ENCODE measurements around the gene FGFRL1. TPM values are rescaled to one million over a fixed set of nuclear protein-coding genes. Genes with fewer than 3 reads are reported as not detected.
A peak's percentile ranks its signal among the peaks of the same experiment; 100 is the strongest.
"Not testable (repeated sequence)": the region's sequence is repeated elsewhere in the genome, so short reads cannot be mapped to it uniquely, and the experiment has no call there.

FGFRL1 gene
- total and polyA plus RNA-seq, 4 donors, result 11.2 to 43.7 (median 33.4) TPM

GRCh38 chr4:973431-974397 is 37.7 kb upstream of the FGFRL1 start, which contains the start of gene DGKQ:
Gene DGKQ (minus strand): TSS chr4:973569. CDS start chr4:973482, 87 bp downstream.
- WGBS (ENCODE audit: insufficient coverage), result 16% methylated on average over 123 of the region's 123 CpGs
- peaks cover under 1% of the 10 kb centered on the region for H3K27me3 ChIP-seq (ENCODE audit: control insufficient read depth, insufficient read depth, low read length)
- peak in 5 of 6 donors; percentile 65 to 95 (median 83) for DNase-seq (ENCODE audit: low read depth in 4 of 6, low spot score in 6 of 6)
- H3K27ac ChIP-seq (ENCODE audit: low read depth, low read length), result no peak within 1 kb of the TSS
- peak within 1 kb of the TSS; percentile 50 for H3K4me3 ChIP-seq (ENCODE audit: low read depth, low read length)
- no peaks in the 10 kb centered on the region for H3K9me3 ChIP-seq (ENCODE audit: control insufficient read depth, insufficient read depth, low read length)
- peaks cover 22% of the 10 kb centered on the region for H3K36me3 ChIP-seq (ENCODE audit: control insufficient read depth, insufficient read depth, low read length)
- peaks cover 25% of the 10 kb centered on the region for H3K4me1 ChIP-seq (ENCODE audit: control insufficient read depth, insufficient read depth, low read length)

- 96% methylated on average over 9 of the region's 9 CpGs for whole genome bisulfite sequencing (ENCODE audit: insufficient coverage)
- no peaks in the 10 kb centered on the region for H3K27me3 ChIP-seq (ENCODE audit: control insufficient read depth, insufficient read depth, low read length)
- H3K4me3 ChIP-seq (ENCODE audit: low read depth, low read length), result no peak overlapping the region
- H3K36me3 ChIP-seq (ENCODE audit: control insufficient read depth, insufficient read depth, low read length), result peaks cover 24% of the 10 kb centered on the region
- H3K9me3 ChIP-seq (ENCODE audit: control insufficient read depth, insufficient read depth, low read length), result no peaks in the 10 kb centered on the region
- DNase-seq (ENCODE audit: low read depth in 4 of 6, low spot score in 6 of 6), result no peak
- H3K4me1 ChIP-seq (ENCODE audit: control insufficient read depth, insufficient read depth, low read length), result peaks cover 24% of the 10 kb centered on the region
- no peak overlapping the region for H3K27ac ChIP-seq (ENCODE audit: low read depth, low read length)
Observed at GRCh38 chr4:974668-975067, 36.8 kb upstream of the FGFRL1 start.

- WGBS (ENCODE audit: insufficient coverage), result no CpG with 5 or more reads among the region's 25 CpGs
- DNase-seq (ENCODE audit: low read depth in 4 of 6, low spot score in 6 of 6); H3K27me3 ChIP-seq (ENCODE audit: control insufficient read depth, insufficient read depth, low read length); H3K4me3 ChIP-seq (ENCODE audit: low read depth, low read length); H3K27ac ChIP-seq (ENCODE audit: low read depth, low read length); H3K9me3 ChIP-seq (ENCODE audit: control insufficient read depth, insufficient read depth, low read length): not testable (repeated sequence)
- Histone ChIP-seq H3K36me3 (ENCODE audit: control insufficient read depth, insufficient read depth, low read length) (peaks cover 19% of the 10 kb centered on the region), H3K4me1 (ENCODE audit: control insufficient read depth, insufficient read depth, low read length) (peaks cover 19% of the 10 kb centered on the region)
Observed at GRCh38 chr4:976016-976415, 35.4 kb upstream of the FGFRL1 start.

DNA sequence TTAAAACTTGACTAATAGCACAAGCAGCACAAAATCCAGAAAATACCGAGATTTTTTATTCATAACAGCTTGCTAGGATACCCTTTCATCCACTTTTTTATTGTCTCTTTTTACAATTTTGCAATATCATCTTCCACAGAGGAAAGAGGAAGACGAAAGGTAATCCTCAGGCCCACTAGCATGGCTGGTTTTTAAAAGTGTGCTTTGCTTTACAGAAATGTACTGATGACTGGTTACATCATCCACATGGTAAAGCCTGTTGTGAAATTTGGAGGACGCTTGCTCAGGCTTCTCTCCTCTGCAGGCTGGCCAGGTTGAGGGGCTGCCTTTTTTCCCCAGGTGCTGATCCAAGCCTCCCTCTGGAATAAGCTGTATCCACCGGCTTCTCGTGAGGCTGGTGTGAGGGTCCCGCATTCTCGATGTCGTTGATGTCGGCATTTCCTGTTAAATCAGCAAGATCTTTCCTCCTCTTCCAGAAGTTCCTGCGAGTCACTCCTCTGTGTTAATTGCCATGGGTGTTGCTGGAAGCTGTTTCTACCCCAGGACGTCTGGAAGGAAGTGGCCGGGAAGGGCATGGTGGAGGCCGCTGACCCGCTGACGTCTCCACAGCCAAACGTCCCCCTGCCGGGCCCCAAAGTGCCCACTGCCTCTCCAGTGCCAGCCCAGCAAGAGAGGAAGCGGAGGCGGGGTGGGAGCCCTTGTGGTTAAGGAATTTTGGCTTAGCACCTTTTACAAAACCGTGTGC is 32.3 kb upstream of the FGFRL1 start:
- DNase-seq (ENCODE audit: low read depth in 4 of 6, low spot score in 6 of 6), result no peak
- no peaks in the 10 kb centered on the region for H3K9me3 ChIP-seq (ENCODE audit: control insufficient read depth, insufficient read depth, low read length)
- 62% methylated on average over 17 of the region's 20 CpGs for WGBS (ENCODE audit: insufficient coverage)
- no peak overlapping the region for H3K4me3 ChIP-seq (ENCODE audit: low read depth, low read length)
- H3K36me3 ChIP-seq (ENCODE audit: control insufficient read depth, insufficient read depth, low read length), result peaks cover 28% of the 10 kb centered on the region
- no peaks in the 10 kb centered on the region for H3K27me3 ChIP-seq (ENCODE audit: control insufficient read depth, insufficient read depth, low read length)
- H3K27ac ChIP-seq (ENCODE audit: low read depth, low read length), result no peak overlapping the region
- no peaks in the 10 kb centered on the region for H3K4me1 ChIP-seq (ENCODE audit: control insufficient read depth, insufficient read depth, low read length)

- Histone ChIP-seq H3K27me3 (ENCODE audit: control insufficient read depth, insufficient read depth, low read length) (no peaks in the 10 kb centered on the region), H3K4me3 (ENCODE audit: low read depth, low read length) (no peak overlapping the region), H3K36me3 (ENCODE audit: control insufficient read depth, insufficient read depth, low read length) (peaks cover 30% of the 10 kb centered on the region), H3K4me1 (ENCODE audit: control insufficient read depth, insufficient read depth, low read length) (peaks cover 16% of the 10 kb centered on the region), H3K9me3 (ENCODE audit: control insufficient read depth, insufficient read depth, low read length) (no peaks in the 10 kb centered on the region), H3K27ac (ENCODE audit: low read depth, low read length) (no peak overlapping the region)
- WGBS (ENCODE audit: insufficient coverage), result 88% methylated on average over 17 of the region's 17 CpGs
- no peak for DNase-seq (ENCODE audit: low read depth in 4 of 6, low spot score in 6 of 6)
Observed at GRCh38 chr4:982291-982690, 29.1 kb upstream of the FGFRL1 start.

GRCh38 chr4:982814-983213 is 28.6 kb upstream of the FGFRL1 start:
- Histone ChIP-seq H3K36me3 (ENCODE audit: control insufficient read depth, insufficient read depth, low read length) (peaks cover 33% of the 10 kb centered on the region), H3K4me1 (ENCODE audit: control insufficient read depth, insufficient read depth, low read length) (peaks cover 22% of the 10 kb centered on the region), H3K4me3 (ENCODE audit: low read depth, low read length) (no peak overlapping the region), H3K9me3 (ENCODE audit: control insufficient read depth, insufficient read depth, low read length) (no peaks in the 10 kb centered on the region), H3K27me3 (ENCODE audit: control insufficient read depth, insufficient read depth, low read length) (no peaks in the 10 kb centered on the region), H3K27ac (ENCODE audit: low read depth, low read length) (no peak overlapping the region)
- 94% methylated on average over 12 of the region's 15 CpGs for WGBS (ENCODE audit: insufficient coverage)
- no peak for DNase-seq (ENCODE audit: low read depth in 4 of 6, low spot score in 6 of 6)

- WGBS (ENCODE audit: insufficient coverage), result 87% methylated on average over 10 of the region's 15 CpGs
- H3K27ac ChIP-seq (ENCODE audit: low read depth, low read length), result no peak overlapping the region
- H3K36me3 ChIP-seq (ENCODE audit: control insufficient read depth, insufficient read depth, low read length), result peaks cover 44% of the 10 kb centered on the region
- H3K4me3 ChIP-seq (ENCODE audit: low read depth, low read length), result no peak overlapping the region
- no peaks in the 10 kb centered on the region for H3K9me3 ChIP-seq (ENCODE audit: control insufficient read depth, insufficient read depth, low read length)
- DNase-seq (ENCODE audit: low read depth in 4 of 6, low spot score in 6 of 6), result no peak
- H3K4me1 ChIP-seq (ENCODE audit: control insufficient read depth, insufficient read depth, low read length), result peaks cover 34% of the 10 kb centered on the region
- H3K27me3 ChIP-seq (ENCODE audit: control insufficient read depth, insufficient read depth, low read length), result no peaks in the 10 kb centered on the region
Observed at GRCh38 chr4:984336-985054, 26.9 kb upstream of the FGFRL1 start.

DNA sequence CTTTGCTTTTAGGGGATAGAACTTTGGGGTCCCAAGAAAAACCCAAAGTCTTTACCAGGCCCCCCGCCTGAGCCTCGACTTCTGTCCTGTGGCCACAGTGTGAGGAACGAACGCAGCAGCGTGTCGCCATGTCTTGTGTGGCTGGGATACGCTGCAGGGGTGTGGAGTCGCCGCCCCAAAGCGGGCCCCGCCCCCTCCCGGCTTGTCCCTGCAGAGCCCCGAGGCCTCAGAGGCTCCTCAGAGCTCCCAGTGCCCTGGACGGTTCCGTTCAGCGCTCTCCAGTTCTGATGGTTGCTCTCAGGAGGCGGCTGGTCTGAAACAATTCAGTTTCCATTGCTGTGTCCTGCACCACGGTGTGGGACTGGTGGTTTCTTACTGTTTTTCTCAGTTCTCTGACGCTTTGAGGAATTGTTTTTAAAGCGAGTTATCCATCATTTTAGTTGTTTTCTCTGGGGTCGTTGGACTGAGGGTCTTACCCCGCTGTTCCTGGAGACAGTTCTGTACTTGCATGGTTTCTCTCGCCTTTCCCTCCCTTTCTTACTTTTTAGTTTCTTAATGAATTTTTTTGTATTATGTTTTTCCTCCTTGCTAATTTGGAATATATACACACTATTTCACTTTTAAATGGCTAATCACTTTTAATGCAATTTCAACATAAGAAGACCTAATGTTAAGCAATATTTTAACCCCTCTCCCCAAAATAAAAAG is 26.1 kb upstream of the FGFRL1 start:
- WGBS (ENCODE audit: insufficient coverage), result 12% methylated on average over 17 of the region's 23 CpGs
- H3K27me3 ChIP-seq (ENCODE audit: control insufficient read depth, insufficient read depth, low read length), result no peaks in the 10 kb centered on the region
- H3K4me1 ChIP-seq (ENCODE audit: control insufficient read depth, insufficient read depth, low read length), result peaks cover 34% of the 10 kb centered on the region
- H3K27ac ChIP-seq (ENCODE audit: low read depth, low read length), result no peak overlapping the region
- H3K36me3 ChIP-seq (ENCODE audit: control insufficient read depth, insufficient read depth, low read length), result peaks cover 50% of the 10 kb centered on the region
- peak in 2 of 6 donors; percentile 18 to 50 for DNase-seq (ENCODE audit: low read depth in 4 of 6, low spot score in 6 of 6)
- no peaks in the 10 kb centered on the region for H3K9me3 ChIP-seq (ENCODE audit: control insufficient read depth, insufficient read depth, low read length)
- H3K4me3 ChIP-seq (ENCODE audit: low read depth, low read length), result no peak overlapping the region

GRCh38 chr4:986428-986878 is 25.0 kb upstream of the FGFRL1 start:
- Histone ChIP-seq H3K36me3 (ENCODE audit: control insufficient read depth, insufficient read depth, low read length) (peaks cover 56% of the 10 kb centered on the region), H3K4me1 (ENCODE audit: control insufficient read depth, insufficient read depth, low read length) (peaks cover 34% of the 10 kb centered on the region), H3K9me3 (ENCODE audit: control insufficient read depth, insufficient read depth, low read length) (no peaks in the 10 kb centered on the region), H3K27ac (ENCODE audit: low read depth, low read length) (peak overlapping the region; percentile 61), H3K4me3 (ENCODE audit: low read depth, low read length) (peak overlapping the region; percentile 69), H3K27me3 (ENCODE audit: control insufficient read depth, insufficient read depth, low read length) (no peaks in the 10 kb centered on the region)
- WGBS (ENCODE audit: insufficient coverage), result 0% methylated on average over 11 of the region's 14 CpGs
- DNase-seq (ENCODE audit: low read depth in 4 of 6, low spot score in 6 of 6), result no peak
